A673 (cell line): ENCODE measurements around the gene EMC7. TPM values are rescaled to one million over a fixed set of nuclear protein-coding genes. Genes with fewer than 3 reads are reported as not detected.
"Not testable (repeated sequence)": the region's sequence is repeated elsewhere in the genome, so short reads cannot be mapped to it uniquely, and the experiment has no call there.

Experiments
- BruUV-seq: library from RNA; stranded (reverse); fragments of 400-500 nt; replicated peaks from 2 replicates; lab custom pipeline; 2021; lab: Mats Ljungman, UMichigan
- CTCF ChIA-PET: fragments of 300-600 bp; sonication (Branson Sonifier 250); formaldehyde crosslinking; loops from one replicate; lab custom pipeline; 2022; ENCODE audit warnings: antibody characterized with exemption; lab: Charles Lee
- POLR2A ChIA-PET: fragments of 300-600 bp; sonication (Branson Sonifier 250); formaldehyde crosslinking; loops from one replicate; lab custom pipeline; 2022; ENCODE audit warnings: antibody characterized with exemption; ENCODE audit not compliant: low non-redundant PET; lab: Charles Lee
- DNase-seq: peaks from one replicate; pipeline ENCODE4 v3.0.0-alpha.2; 2015; ENCODE audit warnings: low spot score
- H3K27ac ChIP-seq: fragments of 200-600 bp; sonication (generic); 2 replicates; pipeline ENCODE4 v1.5.1; 2016; ENCODE audit warnings: mixed run types, low read depth, mild to moderate bottlenecking, mixed read lengths, antibody characterized with exemption, low read length; ENCODE audit not compliant: poor library complexity, severe bottlenecking
- H3K27me3 ChIP-seq: fragments of 200-600 bp; sonication (generic); replicated peaks from 2 replicates; pipeline ENCODE4 v1.6.1; 2017; ENCODE audit warnings: mixed run types, low read depth, mild to moderate bottlenecking, mixed read lengths, antibody characterized with exemption, low read length; ENCODE audit not compliant: insufficient read depth, poor library complexity
- H3K36me3 ChIP-seq: fragments of 200-600 bp; sonication (generic); 2 replicates; pipeline ENCODE4 v1.6.1; 2016; ENCODE audit warnings: mixed run types, mild to moderate bottlenecking, mixed read lengths, antibody characterized with exemption, low read length; ENCODE audit not compliant: insufficient read depth, poor library complexity, severe bottlenecking
- H3K4me1 ChIP-seq: fragments of 200-600 bp; sonication (generic); 2 replicates; pipeline ENCODE4 v1.6.1; 2017; ENCODE audit warnings: mixed run types, mild to moderate bottlenecking, mixed read lengths, antibody characterized with exemption, low read length; ENCODE audit not compliant: insufficient read depth, poor library complexity, severe bottlenecking
- H3K4me3 ChIP-seq: fragments of 200-600 bp; sonication (generic); 2 replicates; pipeline ENCODE4 v1.5.1; 2016; ENCODE audit warnings: low read depth, mixed run types, mild to moderate bottlenecking, mixed read lengths, low read length; ENCODE audit not compliant: poor library complexity, severe bottlenecking
- H3K9me3 ChIP-seq: fragments of 200-600 bp; sonication (generic); 2 replicates; pipeline ENCODE4 v1.6.1; 2016; ENCODE audit warnings: mixed run types, low read depth, mild to moderate bottlenecking, mixed read lengths, antibody characterized with exemption, low read length; ENCODE audit not compliant: poor library complexity, severe bottlenecking
- CTCF ChIP-seq: fragments of 300-800, 200-600 bp; sonication (generic); conservative IDR thresholded peaks from 2 replicates; pipeline ENCODE4 v1.5.1; 2017; ENCODE audit warnings: low read depth, mild to moderate bottlenecking, antibody characterized with exemption, low read length, moderate library complexity, mixed read lengths
- EZH2 ChIP-seq: fragments of 200-600 bp; sonication (generic); IDR thresholded peaks from 2 replicates; pipeline ENCODE4 v1.6.1; 2017; ENCODE audit warnings: borderline replicate concordance, low read depth, mild to moderate bottlenecking, mixed read lengths, antibody characterized with exemption, low read length; ENCODE audit not compliant: poor library complexity, severe bottlenecking
- intact Hi-C: fragments of 100-400 bp; cut with micrococcal nuclease; formaldehyde crosslinking; loops from one replicate; pipeline ENCODE4 v1.10.0; 2022; ENCODE audit not compliant: unreplicated experiment
- total RNA-seq: library from RNA; stranded (reverse); gene quantifications from 2 replicates; pipeline ENCODE4 v1.2.3, GENCODE V29; 2021

Gene EMC7
- total RNA-seq, 1 experiment from 2014 or later = 81.2 TPM

- Histone ChIP-seq H3K4me3 (no peak overlapping the region), H3K9me3 (no peaks in the 10 kb centered on the region), H3K27me3 (no peaks in the 10 kb centered on the region), H3K27ac (no peak overlapping the region), H3K4me1 (peaks cover 5% of the 10 kb centered on the region), H3K36me3 (no peaks in the 10 kb centered on the region)
- CTCF ChIA-PET = no interaction called here
- TF ChIP-seq CTCF = no peak
- no peak for TF ChIP-seq EZH2
- no TSS peak for BruUV-seq
- POLR2A ChIA-PET = no interaction called here
- no peak for DNase-seq
- intact Hi-C loops = loop anchor here (5.0 kb wide), 1 partner anchor 71 kb away; no protein-coding TSS in a partner anchor
Measured at GRCh38 chr15:34125945-34126344, 24.3 kb upstream of the EMC7 start.

GRCh38 chr15:34124651-34125050 is 23.0 kb upstream of the EMC7 start:
- no TSS peak for BruUV-seq
- intact Hi-C loops = loop anchor here (5.0 kb wide), 1 partner anchor 73 kb away; no protein-coding TSS in a partner anchor
- no peak for DNase-seq
- CTCF ChIA-PET = no interaction called here
- no peaks in the 10 kb centered on the region for H3K9me3 ChIP-seq
- H3K27ac ChIP-seq = no peak overlapping the region
- no peaks in the 10 kb centered on the region for H3K36me3 ChIP-seq
- POLR2A ChIA-PET = no interaction called here
- TF ChIP-seq EZH2 (no peak), CTCF (no peak)
- H3K4me1 ChIP-seq = peaks cover 5% of the 10 kb centered on the region
- no peak overlapping the region for H3K4me3 ChIP-seq
- no peaks in the 10 kb centered on the region for H3K27me3 ChIP-seq

- H3K4me3 ChIP-seq = no peak overlapping the region
- no peak overlapping the region for H3K27ac ChIP-seq
- H3K9me3 ChIP-seq = no peaks in the 10 kb centered on the region
- TF ChIP-seq EZH2 (no peak), CTCF (no peak)
- H3K27me3 ChIP-seq = no peaks in the 10 kb centered on the region
- DNase-seq = peak; percentile 69
- CTCF ChIA-PET = interaction anchor here (1.1 kb wide), 1 partner anchor 13 kb away, joined by 3 read pairs; no protein-coding TSS in a partner anchor
- POLR2A ChIA-PET = no interaction called here
- H3K4me1 ChIP-seq = peaks cover 5% of the 10 kb centered on the region
- no TSS peak for BruUV-seq
- H3K36me3 ChIP-seq = no peaks in the 10 kb centered on the region
- intact Hi-C loops = no loop called here
Measured at GRCh38 chr15:34122771-34123183, 21.1 kb upstream of the EMC7 start.

GRCh38 chr15:34121786-34122185 is 20.1 kb upstream of the EMC7 start:
- H3K36me3 ChIP-seq, H3K4me3 ChIP-seq, POLR2A ChIA-PET, H3K9me3 ChIP-seq, intact Hi-C loops, BruUV-seq, H3K4me1 ChIP-seq, DNase-seq, CTCF ChIA-PET, H3K27me3 ChIP-seq, H3K27ac ChIP-seq: not testable (repeated sequence)

- H3K36me3 ChIP-seq, intact Hi-C loops, CTCF ChIA-PET, H3K4me1 ChIP-seq, H3K9me3 ChIP-seq, H3K27ac ChIP-seq, POLR2A ChIA-PET, BruUV-seq, H3K4me3 ChIP-seq, H3K27me3 ChIP-seq, DNase-seq: not testable (repeated sequence)
Measured at GRCh38 chr15:34120420-34120819, 18.8 kb upstream of the EMC7 start.
